ENCODE measurements around the gene ZNF22. TPM values are rescaled to one million over a fixed set of nuclear protein-coding genes. Genes with fewer than 3 reads are reported as not detected.

Gene ZNF22
- total RNA-seq, 1 donor from 2014 or later: 81.0 TPM

DNA sequence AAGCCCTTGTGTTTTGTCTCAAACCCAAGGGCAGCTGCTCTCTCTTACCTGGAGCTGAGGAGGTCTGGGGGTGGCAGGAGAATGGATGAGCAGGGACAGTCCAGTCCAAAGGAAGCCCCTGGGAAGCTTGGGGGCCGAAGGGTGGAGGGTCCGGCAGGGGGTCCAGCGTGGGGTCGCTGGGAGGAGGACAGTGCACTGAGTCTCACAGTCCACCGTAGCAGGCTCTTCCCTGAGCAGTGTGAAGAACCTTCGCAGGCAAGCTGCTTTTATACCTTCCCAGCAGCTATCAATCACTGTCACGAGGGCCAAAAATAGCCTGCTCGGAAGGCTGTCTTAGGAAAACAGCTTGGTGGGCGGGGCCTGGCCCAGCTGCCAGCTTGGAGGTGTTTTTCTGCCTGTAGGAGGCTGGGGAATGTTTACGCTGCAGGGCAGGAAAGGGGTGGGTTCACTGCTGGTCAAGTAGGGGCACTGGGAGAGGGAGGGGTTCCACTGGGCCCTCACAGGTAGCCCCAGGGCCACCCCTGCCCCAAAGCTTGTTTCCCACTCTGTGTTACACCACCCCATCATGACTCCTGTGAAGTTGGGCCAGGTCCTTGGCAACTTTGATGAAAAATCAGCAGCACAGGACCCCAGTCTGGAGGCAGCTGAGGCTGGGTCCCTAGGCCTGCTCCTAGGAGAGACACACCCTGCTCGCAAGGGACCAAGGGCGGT lies 22.0 kb upstream of the ZNF22 start, which contains the start of gene DEPP1:
Gene DEPP1, minus strand, starts transcription at position 240 of the 711 bp plus-strand sequence. CDS start 779 bp downstream, outside the sequence.
- peaks cover 12% of the 10 kb centered on the region for H3K27me3 Mint-ChIP-seq (ENCODE audit: insufficient read depth, low read depth)
- H3K4me3 ChIP-seq: no peak within 1 kb of the TSS
- no peaks in the 10 kb centered on the region for H3F3A ChIP-seq (ENCODE audit: low read depth)
- no peaks in the 10 kb centered on the region for H3K9me3 Mint-ChIP-seq
- H3K4me2 ChIP-seq: peak within 1 kb of the TSS; percentile 53
- H3K4me1 ChIP-seq: peaks cover 40% of the 10 kb centered on the region
- H3K9ac ChIP-seq: no peak within 1 kb of the TSS
- H3K79me2 ChIP-seq (ENCODE audit: low read depth): no peaks in the 10 kb centered on the region
- no peak within 1 kb of the TSS for H3K27ac ChIP-seq
- peak within 1 kb of the TSS; percentile 21 for H3K27ac Mint-ChIP-seq
- H3K4me1 Mint-ChIP-seq: peaks cover 47% of the 10 kb centered on the region
- H3K27me3 ChIP-seq: peaks cover 20% of the 10 kb centered on the region
- no peaks in the 10 kb centered on the region for H3K9me3 ChIP-seq (ENCODE audit: low read depth)
- TF ChIP-seq, protein P1, sequence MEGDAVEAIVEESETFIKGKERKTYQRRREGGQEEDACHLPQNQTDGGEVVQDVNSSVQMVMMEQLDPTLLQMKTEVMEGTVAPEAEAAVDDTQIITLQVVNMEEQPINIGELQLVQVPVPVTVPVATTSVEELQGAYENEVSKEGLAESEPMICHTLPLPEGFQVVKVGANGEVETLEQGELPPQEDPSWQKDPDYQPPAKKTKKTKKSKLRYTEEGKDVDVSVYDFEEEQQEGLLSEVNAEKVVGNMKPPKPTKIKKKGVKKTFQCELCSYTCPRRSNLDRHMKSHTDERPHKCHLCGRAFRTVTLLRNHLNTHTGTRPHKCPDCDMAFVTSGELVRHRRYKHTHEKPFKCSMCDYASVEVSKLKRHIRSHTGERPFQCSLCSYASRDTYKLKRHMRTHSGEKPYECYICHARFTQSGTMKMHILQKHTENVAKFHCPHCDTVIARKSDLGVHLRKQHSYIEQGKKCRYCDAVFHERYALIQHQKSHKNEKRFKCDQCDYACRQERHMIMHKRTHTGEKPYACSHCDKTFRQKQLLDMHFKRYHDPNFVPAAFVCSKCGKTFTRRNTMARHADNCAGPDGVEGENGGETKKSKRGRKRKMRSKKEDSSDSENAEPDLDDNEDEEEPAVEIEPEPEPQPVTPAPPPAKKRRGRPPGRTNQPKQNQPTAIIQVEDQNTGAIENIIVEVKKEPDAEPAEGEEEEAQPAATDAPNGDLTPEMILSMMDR (IDR thresholded peaks at IDR 0.05): peak; percentile 16
- TF ChIP-seq EZH2 (IDR thresholded peaks at IDR 0.05): no peak
- TF ChIP-seq EZH2phosphoT487 (IDR thresholded peaks at IDR 0.05): no peak
- DNase-seq (ENCODE audit: low spot score): peak; percentile 87
- H2AFZ ChIP-seq (replicated peaks): no peak within 1 kb of the TSS
- H3K36me3 Mint-ChIP-seq: no peaks in the 10 kb centered on the region
- H3K4me3 Mint-ChIP-seq: no peak within 1 kb of the TSS
- H3K36me3 ChIP-seq: no peaks in the 10 kb centered on the region
- H4K20me1 ChIP-seq (ENCODE audit: low read depth): no peaks in the 10 kb centered on the region

DNA sequence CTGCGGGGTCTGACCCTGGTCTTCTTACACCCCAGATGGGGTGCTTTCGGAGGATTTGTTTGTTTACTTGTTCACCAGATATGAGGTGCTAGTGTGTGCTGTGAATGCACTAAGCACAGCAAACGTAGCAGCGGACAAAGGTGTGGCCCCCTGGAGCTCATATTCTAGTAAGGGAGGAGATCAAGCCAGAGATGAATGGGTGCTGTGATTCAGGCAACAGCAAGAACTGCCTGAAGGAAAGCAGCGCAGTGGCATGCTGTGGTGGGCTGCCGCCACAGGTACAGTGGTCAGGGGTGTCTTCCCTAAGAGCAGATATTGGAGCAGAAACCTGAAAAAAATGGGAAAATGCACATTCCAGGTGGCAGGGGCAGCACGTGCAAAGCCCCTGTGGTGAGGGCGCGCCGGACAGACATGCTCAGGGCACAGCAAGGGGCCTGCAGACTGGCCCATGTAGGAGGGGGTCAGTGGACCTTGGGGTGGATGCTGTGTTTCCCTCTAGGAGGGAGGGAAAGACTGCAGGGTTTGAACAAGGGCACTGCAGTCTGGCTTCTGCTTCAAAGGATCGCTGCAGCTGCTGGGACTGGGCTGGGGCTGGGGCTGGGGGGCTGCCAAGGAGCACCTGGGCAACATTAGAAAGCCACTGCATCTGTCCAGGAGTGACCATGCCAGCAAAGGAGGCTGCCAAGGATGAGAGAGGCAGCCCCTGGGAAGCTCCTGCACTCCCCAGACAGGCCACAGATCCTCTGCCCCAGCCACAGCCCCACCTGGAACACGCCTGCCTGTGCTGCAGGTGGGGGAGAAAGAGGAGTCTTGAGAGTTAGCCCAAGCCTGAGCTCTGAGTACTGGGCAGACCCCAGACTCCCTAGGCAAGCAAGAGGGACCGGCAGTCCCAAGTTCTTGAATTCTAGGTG lies 21.2 kb upstream of the ZNF22 start:
- Histone ChIP-seq H3K9me3 (ENCODE audit: low read depth) (no peaks in the 10 kb centered on the region), H3K36me3 (no peaks in the 10 kb centered on the region), H3F3A (ENCODE audit: low read depth) (no peaks in the 10 kb centered on the region), H3K79me2 (ENCODE audit: low read depth) (no peaks in the 10 kb centered on the region), H3K27me3 (peaks cover 12% of the 10 kb centered on the region), H3K4me2 (no peak overlapping the region), H3K4me1 (peaks cover 37% of the 10 kb centered on the region), H3K4me3 (no peak overlapping the region), H4K20me1 (ENCODE audit: low read depth) (no peaks in the 10 kb centered on the region), H2AFZ (replicated peaks) (no peak overlapping the region), H3K27ac (no peak overlapping the region), H3K9ac (no peak overlapping the region)
- H3K9me3 Mint-ChIP-seq: no peaks in the 10 kb centered on the region
- H3K27ac Mint-ChIP-seq: peak overlapping the region; percentile 50
- H3K4me3 Mint-ChIP-seq: no peak overlapping the region
- H3K27me3 Mint-ChIP-seq (ENCODE audit: insufficient read depth, low read depth): peaks cover 12% of the 10 kb centered on the region
- DNase-seq (ENCODE audit: low spot score): no peak
- H3K36me3 Mint-ChIP-seq: no peaks in the 10 kb centered on the region
- peaks cover 47% of the 10 kb centered on the region for H3K4me1 Mint-ChIP-seq
- no peak for TF ChIP-seq EZH2phosphoT487 (IDR thresholded peaks at IDR 0.05)
- TF ChIP-seq, protein P1 (IDR thresholded peaks at IDR 0.05): no peak
- no peak for TF ChIP-seq EZH2 (IDR thresholded peaks at IDR 0.05)

DNA sequence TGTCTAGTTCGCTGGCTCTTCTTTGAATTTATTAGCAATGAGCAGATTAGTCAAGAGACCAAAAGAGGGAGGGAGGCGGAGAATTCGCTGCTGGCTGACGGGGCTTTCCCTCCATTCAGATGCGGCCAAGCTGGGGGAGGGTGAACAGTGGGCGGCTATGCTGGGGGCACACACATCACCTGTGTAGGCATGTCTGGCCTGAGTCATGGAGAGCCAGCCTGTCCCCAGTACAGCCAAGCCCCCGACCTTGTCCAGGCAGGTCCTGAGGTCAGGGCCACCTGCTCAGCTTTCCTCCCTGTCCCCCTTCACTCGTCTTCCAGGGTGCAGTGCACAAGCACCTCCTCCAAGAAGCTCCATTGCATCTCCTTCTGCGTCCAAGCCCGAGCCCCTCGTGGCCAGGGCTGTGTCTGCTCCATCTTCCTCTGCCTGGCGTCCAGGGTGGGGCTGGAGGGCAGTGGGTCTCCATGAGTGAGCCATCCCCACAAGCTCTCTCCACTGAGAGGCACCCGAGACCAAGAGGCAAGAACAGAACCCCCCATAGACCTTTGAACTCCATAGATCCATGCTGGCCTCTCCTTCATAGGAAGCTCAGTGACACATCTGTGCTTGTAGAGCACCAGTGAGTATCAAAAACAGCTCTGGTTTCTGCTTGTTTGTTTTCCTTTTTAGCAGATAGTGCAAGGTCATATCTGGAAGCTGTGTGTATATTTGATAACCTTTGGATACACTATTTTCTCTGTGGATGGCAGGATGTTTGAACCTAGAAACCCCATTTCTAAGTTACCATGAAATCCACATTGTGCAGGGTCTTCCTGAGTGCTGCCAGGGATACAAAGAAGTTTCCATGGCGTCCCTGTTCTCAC lies 20.2 kb upstream of the ZNF22 start:
- Histone ChIP-seq H4K20me1 (ENCODE audit: low read depth) (no peaks in the 10 kb centered on the region), H3F3A (ENCODE audit: low read depth) (no peaks in the 10 kb centered on the region), H3K27me3 (peaks cover 9% of the 10 kb centered on the region), H3K9me3 (ENCODE audit: low read depth) (no peaks in the 10 kb centered on the region), H3K27ac (no peak overlapping the region), H3K9ac (no peak overlapping the region), H3K4me1 (peaks cover 34% of the 10 kb centered on the region), H3K4me3 (no peak overlapping the region), H3K79me2 (ENCODE audit: low read depth) (no peaks in the 10 kb centered on the region), H3K36me3 (no peaks in the 10 kb centered on the region), H2AFZ (replicated peaks) (no peak overlapping the region), H3K4me2 (no peak overlapping the region)
- TF ChIP-seq EZH2phosphoT487 (IDR thresholded peaks at IDR 0.05) (no peak), EZH2 (IDR thresholded peaks at IDR 0.05) (no peak)
- TF ChIP-seq, protein P1 (IDR thresholded peaks at IDR 0.05): no peak
- H3K4me3 Mint-ChIP-seq: no peak overlapping the region
- no peak for DNase-seq (ENCODE audit: low spot score)
- peaks cover 45% of the 10 kb centered on the region for H3K4me1 Mint-ChIP-seq
- H3K27me3 Mint-ChIP-seq (ENCODE audit: insufficient read depth, low read depth): peaks cover 12% of the 10 kb centered on the region
- H3K9me3 Mint-ChIP-seq: no peaks in the 10 kb centered on the region
- peak overlapping the region; percentile 57 for H3K27ac Mint-ChIP-seq
- peaks cover 2% of the 10 kb centered on the region for H3K36me3 Mint-ChIP-seq
